Anterior cingulate cortex (tissue), 58 donors: ENCODE results near the gene CIDEA.
A peak's percentile ranks its signal among the peaks of the same experiment; 100 is the strongest.

Source experiments
- DNase-seq, 58 donors: peaks; one replicate each; lab custom pipeline; 2025; lab: John Stamatoyannopoulos, UW

CIDEA gene

GRCh38 chr18:12291161-12291560, 37.0 kb downstream of the CIDEA start:
- no peak for DNase-seq

- DNase-seq, result no peak
Measured at GRCh38 chr18:12291690-12292089, 37.5 kb downstream of the CIDEA start.

DNA sequence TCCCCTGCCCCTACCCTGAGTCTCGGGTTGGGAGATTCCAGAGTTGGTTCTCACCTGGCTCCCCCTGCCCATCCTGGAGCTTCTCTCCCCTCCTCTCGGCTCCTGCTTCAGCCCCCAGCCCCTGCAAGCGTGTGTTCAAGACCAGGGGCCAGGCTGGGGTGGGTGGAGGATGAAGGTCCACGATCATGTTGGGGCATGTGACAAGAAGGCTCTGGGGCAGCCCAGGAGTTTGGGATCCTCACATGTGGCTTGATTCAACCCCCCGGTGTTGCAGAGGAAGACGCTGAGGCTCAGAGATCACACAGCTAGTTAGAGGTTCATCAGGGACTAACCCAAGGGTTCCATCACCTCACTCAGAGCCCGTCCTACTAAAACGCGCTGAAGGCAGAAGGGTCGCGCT, 39.7 kb downstream of the CIDEA start:
- DNase-seq, result no peak

DNA sequence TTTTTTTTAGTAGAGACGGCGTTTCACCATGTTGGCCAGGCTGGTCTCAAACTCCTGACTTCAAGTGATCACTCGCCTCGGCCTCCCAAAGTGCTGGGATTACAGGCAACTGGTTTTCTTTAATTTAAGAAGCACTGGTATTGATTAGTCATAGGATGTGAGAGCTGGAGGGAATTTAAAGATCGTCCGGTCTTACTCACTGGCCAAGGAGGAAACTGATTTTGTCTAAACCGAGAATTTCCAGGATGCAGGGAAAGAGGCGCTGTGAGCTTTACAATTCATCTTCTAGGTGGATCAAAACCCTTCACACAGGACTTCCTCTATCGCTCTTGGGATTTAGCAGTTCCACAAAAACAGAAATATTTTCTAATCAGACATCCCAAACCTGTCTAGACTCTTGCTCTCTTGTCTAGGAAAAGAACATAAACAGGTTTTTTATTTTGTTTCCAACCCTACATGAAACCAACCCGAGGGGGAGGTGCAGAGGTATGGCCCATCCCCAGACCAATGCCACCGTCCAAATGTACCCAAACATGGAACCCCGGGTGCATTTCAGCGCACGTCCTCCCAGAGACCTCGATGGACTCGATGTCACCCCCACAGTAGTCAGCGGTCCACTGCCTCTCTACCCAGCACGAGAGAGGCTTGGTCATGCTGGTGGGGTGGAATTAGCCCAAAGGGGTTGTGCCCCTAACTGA, 41.4 kb downstream of the CIDEA start:
- DNase-seq, result no peak

- DNase-seq, result no peak
Measured at GRCh38 chr18:12296087-12296403, 41.9 kb downstream of the CIDEA start.

DNA sequence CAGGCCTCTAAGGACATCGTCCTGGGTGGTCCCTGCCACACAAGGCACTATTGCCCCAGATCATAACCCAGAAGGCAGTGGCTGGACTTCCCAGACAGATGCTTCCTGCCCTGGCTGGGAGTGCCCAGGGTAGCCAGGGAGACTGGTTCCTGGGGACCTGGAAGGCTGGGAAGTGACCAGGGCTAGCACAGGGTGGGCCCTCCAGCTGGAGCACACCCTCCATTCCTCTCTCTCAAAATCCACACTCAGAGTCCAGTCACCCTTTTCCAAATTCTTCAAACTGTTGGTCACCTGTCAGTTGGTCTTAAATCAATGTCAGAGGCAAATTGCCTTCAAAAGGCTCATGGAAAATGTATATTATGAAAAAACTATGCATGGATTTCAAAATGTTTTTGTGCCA, 42.3 kb downstream of the CIDEA start:
- DNase-seq, result no peak

DNA sequence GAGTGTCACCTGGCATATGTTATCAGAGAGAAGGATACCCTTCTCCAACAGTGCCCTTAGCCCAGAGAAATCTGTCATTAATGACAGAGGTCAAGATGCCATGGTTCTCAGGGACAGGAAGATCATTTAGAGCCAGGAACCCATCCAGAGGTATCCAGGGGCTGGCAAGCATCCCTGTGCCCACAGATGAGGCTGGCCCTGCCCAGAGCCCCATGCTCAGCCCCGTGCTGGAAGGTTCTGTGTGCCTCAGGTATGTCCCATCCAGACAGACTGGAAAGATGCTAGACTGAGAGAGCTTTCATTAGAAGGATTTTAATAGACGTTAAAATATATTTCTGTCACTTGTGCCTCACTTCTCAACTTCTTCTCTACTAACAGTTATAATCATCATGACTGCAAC, 45.7 kb downstream of the CIDEA start:
- no peak for DNase-seq

- no peak for DNase-seq
Measured at GRCh38 chr18:12301263-12302005, 47.3 kb downstream of the CIDEA start.

- DNase-seq, result no peak
Measured at GRCh38 chr18:12302391-12303147, 48.4 kb downstream of the CIDEA start.

DNA sequence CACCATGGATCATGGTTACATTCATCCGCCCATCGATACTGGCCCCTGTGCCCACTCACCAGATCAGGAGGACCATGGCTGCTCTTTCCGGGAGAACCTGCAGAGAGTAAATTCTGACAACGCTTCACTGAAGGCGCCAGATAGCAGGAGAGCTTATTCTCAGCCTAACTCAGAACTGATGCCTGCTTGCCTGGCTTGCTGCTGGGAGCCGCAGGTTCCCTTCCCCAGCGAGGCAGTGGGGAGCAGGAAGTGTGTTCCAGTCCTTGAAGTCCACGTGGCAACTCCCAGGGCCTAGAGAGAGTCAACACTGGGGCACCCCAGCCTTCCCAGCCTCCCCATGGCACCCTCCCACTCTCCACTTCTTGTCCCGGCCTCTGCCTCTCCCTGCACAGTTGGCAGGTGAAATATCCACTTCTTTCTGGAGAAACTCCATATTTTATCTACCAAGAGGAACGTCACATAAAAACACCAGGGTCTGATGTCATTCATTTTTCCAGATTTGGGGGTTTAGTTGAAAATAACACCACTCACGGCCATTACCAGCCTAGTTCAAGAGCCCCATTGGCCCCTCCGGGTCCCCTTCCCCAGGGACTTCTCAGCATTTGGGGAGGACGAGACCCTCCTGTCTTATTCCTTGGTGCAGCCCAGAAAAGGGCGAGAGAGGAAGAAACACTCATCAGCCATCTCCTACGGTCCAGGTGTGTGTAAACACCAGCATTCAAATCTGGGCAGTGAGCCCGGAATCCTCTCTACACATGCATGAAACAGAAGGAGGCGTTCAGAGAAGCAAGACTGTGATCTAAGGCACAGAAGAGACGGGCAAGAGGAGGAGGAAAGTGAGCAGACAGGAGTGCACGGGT, 50.4 kb downstream of the CIDEA start:
- DNase-seq, result peak in 13 of 58 donors; percentile 5 to 55 (median 23)

DNA sequence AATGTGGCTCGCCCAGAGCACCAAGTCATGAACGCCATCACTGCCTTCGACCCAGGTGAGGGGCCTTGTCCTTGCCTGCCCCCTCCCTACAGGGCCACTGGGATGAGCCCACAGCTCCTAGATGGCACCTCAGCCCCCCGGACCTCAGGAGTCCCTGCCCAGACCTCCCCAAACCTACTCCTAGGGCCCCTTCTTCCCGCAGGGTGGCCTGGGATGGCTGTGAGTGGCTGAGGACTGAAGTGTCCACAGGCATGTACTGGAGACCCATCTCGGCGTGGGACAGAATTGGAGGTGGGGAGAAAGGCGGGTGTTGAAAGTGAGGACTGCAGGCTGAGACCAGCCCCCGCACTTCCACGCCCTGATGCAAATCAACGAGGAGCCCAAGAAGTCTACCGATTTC, 51.0 kb downstream of the CIDEA start:
- DNase-seq, result no peak

- DNase-seq, result no peak
Measured at GRCh38 chr18:12305930-12306629, 51.9 kb downstream of the CIDEA start.

DNA sequence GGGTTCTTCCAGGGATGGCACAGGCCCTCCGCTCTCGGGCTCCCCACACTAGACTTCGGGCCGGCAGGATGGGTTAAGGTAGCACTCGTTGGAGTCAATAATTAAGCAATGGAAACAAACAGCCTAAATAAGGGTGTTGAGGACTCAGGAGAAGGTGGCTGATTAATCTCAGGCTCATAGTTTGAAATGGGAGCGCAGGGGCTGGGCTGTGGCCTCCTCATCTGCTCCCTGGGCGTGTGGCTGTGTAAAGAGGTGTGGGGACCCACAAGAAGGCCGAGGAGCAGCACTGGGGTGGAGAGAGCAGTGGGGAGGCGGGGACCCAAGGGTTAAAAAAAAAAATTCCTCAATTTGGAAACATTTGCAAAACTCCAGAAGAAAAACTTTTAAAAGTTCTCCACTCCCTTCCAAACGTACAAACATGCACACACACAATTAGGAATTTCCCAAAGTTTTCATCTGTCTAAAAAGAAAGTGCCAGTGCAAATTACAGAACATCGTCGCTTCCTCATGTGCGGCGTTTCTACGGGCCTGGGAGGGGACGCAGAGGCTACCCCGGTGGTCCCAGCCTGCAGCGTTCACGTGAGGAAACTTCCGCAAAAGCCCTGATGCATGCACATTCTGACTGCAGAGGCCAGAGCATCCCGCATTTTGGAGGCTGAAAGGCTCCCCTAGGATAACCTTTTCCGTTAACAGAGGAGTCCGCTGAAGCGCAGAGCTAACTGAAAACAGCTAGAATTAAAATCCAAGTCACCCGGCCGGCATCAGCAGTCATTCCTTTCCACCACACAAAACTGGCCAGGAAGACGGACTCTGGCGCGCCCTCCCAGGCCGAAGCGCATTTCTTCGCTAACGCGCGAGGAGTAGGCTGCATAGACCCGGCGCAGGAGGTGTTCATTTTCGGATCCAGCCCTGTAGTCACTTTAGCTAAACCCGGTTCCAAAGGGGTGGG, 52.9 kb downstream of the CIDEA start:
- DNase-seq, result no peak

GRCh38 chr18:12307701-12308385, 53.7 kb downstream of the CIDEA start, which contains the start of gene TUBB6:
TSS of gene TUBB6 (plus strand) at chr18:12308241. CDS start at chr18:12308293, 52 bp downstream.
- no peak for DNase-seq

DNA sequence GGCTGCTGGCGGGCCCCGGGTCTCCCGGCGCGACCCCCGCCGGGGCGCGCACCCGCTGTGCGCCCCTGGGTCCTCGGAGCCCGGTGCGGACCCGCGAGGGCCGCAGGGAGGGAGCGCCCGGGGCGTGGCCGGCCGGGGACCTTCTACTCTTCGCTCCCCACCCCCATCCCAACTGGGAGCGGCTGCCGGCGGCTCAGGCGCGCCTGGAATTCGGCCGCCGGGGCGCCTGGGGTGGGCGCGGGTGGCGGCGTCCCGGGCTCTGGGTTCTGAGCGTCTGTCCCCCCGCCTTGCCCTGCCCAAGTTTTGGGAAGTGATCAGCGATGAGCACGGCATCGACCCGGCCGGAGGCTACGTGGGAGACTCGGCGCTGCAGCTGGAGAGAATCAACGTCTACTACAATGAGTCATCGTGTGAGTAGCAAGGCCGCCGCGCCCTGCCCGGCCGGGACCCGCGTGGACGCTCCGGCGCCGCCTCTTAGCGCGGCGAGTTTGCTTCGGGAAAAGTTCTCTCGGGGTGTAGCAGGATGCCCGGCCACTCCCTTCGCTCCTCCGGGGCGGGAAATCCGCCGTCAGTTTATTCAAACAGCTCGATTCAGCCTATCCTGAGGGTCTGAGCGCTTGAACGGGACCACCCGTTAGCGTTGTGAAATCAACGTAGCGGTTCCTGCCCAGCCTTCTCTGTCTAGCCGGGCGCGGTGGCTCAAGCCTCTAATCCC, 54.4 kb downstream of the CIDEA start:
- DNase-seq, result peak in 2 of 58 donors; percentile 17 to 25

DNA sequence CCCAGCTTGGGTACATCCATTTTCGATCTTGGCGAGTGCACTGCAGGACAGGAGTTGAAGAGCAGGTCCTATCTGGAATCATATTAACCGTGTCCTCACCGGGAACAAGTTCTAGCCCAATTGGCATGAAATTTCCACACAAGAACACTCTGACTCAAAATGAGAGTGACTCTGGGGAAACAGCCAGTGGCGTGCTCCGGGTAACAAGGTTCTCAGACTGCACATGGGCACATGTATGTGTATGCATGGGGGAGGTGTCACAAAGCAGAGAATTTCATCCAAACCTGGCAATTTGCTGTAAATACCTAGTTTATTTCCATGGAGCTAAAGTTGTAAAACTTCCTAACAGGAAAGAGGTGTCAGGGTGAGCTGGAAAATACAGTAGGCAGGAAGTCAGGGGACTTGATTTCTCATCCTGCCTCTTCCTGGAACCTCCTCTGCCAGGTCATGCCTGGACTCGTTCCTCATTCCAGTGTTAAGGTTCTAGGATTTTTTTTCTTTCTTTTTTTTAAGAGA, 55.6 kb downstream of the CIDEA start:
- DNase-seq, result no peak

DNA sequence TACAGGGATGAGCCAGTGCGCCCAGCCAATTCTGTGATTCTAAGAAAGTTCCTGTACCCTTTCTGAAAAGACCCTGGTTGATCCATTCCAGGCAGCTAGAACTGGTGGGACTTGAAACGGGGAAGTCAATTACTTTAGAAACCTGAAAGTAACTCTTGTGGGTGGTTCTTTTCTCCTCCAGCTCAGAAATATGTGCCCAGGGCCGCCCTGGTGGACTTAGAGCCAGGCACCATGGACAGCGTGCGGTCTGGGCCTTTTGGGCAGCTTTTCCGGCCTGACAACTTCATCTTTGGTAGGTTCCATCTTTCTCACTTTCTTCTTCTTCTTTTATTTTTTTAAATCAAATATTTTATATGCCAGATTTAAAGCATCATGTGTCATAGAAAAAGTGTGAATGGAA, 56.6 kb downstream of the CIDEA start:
- DNase-seq, result no peak
